Fibroblast of skin of scalp (primary cell): ENCODE measurements around the gene COPZ1.
"Not testable (repeated sequence)": the region's sequence is repeated elsewhere in the genome, so short reads cannot be mapped to it uniquely, and the experiment has no call there.

Experiments
- DNase-seq: peaks from one replicate; pipeline ENCODE4 v3.0.0-alpha.2; 2013

COPZ1 gene

DNA sequence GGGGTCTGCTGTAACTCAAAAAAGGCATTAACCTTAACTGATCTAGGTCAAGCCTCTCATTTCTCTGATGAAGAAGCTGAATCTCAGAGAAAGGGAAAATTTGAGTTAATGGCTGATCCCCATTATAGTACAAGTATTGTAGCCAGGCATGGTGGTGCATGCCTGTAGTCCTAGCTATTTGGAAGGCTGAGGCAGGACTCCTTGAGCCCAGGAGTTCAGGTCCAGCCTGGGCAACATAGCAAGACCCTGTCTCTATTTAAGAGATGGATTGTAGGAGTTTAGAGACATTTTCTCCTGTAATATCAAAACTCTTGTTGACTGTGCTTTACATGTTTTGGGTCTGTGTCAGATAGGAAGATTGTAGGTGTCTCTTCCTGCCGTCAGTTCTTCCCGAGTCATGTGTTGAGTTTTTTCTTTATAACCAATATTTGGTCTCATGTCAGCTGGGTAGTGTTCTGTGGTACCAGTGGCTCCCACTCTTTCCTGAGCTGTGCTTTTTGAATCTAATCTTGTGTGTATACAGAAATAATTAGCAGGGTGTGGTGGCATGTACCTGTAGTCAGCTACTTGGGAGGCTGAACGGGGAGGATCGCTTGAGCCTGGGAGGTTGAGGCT is 8.6 kb downstream of the COPZ1 start:
- no peak for DNase-seq

DNA sequence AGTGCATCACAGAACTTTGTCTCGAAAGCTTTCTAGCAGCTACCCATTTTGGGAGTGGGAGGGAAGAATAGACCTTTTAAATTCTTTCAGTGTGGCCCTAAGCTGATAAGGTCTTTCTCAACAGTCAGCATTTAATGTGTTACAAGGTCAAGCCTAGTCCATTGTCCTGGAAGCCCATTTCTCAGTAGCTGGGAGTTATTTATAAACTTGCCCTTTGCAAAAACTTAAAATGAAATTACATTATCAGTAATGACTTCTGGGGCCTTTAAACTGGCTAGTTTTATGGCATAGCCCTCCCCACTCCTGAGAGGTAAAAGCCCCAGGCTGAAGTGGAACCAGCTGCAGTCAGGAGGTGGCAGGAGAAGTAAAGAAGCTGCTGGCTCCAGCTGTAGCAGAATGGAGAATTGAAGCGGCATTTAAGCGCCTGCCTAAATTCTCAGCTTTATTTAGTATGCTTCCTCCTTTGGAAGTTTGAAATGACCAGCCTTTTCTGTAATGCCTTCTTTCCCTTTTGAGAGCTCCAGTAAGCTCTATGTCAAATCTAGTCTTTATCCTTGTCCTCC is 12.4 kb downstream of the COPZ1 start:
- DNase-seq: no peak

DNA sequence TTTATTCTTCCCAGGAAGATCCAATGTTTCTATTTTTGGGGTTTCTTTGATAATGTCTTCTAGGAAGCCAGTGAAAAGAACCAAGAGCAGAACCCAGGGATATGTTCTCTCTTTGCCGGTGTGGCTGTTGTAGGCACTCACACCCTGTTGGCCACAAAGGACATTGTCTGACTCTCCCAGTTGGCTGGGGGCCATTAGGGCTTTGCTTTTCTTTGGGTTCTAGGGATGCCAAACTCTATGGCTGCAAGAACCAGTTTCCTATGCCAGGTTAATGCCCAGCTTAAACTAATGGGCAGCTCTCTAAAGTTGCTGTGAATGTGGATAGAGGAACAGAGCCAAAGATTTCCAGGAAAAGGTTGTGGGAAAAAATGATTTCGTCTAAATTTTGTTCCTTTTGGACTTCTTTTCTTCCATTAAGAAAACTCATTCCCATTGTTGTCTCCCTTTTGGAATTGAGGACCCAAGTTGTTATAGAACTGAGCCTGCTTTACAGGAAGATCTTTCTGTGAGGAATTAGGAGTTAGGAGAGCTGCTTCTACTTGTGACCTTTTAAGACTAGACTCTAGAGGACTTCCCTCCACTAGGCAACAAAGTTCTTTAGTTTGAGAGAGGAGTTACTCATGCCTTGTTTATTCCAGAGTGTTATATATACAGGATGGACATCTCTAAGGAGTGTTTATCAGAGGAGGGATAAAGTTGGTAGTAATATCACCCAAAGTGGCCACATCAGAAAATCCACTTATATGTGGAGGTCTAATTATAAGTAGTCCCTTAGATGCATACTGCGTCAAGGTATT is 13.1 kb downstream of the COPZ1 start:
- DNase-seq: no peak

DNA sequence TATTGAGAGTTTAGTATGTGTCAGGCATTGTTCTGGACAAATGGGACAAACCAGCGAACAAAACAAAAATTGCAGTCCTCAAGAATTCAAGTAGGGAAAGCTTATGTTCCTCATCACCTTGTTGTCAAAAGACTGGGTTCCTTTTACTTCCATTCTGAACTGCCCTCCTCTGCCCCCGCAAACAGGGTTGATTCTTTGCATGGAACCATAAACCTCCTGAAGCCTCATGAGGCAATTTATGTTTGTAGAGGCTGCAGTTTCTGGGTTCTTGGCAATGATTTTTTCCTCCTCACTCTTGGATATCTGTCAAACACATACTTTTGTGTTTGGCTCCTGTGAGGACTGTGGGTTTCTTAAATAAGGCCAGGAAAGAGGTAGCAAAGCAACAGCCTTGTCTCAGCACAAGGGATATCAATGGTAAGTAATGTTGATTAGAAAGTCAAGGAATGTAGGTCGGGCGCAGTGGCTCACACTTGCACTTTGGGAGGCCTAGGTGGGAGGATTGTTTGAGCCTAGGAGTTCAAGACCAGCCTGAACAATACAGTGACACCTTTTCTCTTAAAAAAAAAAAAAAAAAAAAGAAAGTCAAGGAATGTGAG is 13.9 kb downstream of the COPZ1 start:
- no peak for DNase-seq

DNA sequence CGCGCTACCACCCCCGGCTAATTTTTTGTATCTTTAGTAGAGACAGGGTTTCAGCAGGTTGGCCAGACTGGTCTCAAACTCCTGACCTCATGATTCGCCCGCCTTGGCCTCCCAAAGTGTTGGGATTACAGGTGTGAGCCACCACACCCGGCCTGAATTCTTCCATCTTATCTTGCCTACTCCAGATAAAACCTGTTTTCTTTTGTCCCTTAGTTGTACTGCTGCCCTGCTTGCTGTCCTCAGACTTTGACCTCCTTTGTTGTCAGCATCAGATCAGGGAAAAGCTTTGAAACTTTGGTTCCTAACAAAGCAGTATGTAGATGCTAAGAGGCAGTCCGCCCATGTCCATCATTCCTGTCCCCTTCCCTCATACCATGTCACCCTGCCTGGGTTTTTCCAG is 15.9 kb downstream of the COPZ1 start:
- no peak for DNase-seq

DNA sequence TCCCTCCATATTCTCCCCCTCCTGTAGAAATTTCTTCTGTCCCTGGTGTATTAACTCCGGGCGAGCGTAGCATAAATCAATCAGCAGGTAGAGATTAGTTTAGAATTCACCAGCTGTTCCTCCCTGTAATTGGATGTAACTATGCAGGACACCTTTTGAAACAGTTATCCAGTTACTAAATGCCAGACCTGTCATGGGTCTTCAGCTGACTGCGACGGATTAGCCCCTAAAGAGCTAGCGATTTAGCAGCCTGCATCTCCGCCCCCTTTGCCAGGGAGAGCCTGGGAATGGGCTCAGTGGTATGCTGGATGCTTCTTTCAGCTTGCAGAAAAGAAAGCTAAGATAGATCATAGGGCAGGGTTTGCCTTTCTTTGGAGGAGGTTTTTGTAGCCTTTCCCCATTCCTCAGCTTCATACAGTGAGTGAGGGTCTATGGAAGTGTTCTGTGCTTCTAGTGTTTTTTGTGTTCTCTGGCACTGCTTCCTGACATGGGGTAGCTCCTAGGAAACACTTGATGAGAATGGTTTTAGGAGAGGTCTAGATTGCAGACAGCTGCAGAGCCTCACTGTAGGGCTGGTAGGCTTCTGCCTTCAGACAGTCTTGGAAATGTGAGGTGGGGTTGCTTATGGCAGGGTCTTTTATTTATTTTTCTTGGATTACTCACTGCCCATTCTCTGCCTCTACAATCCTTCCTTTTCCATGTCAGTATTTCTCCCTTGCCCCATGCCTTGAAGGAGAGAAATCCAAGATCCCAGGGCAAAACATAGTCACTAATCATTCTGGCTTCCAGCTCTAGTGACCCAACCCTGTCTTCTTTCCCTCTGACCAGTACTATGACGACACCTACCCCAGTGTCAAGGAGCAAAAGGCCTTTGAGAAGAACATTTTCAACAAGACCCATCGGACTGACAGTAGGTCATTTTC is 16.7 kb downstream of the COPZ1 start:
- no peak for DNase-seq

DNA sequence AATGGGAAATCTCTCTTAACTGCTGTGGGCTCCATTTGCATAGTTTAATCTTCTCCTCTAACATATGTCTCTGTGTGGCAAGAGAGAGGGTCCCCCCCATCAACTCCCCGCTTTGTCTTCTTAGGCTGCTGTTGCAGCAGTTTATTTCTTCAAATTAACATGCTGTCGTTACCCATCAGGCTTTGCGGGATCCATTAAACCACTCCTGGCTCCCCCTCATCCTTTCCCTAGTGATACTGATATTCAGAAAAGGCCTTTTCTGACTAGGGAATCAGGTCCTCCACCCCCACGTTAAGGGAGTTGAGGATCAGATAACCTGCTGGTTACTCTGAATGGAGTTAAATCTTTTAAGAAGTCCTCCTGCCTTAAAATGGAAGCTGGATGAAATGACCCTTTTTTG is 24.1 kb downstream of the COPZ1 start:
- no peak for DNase-seq

DNA sequence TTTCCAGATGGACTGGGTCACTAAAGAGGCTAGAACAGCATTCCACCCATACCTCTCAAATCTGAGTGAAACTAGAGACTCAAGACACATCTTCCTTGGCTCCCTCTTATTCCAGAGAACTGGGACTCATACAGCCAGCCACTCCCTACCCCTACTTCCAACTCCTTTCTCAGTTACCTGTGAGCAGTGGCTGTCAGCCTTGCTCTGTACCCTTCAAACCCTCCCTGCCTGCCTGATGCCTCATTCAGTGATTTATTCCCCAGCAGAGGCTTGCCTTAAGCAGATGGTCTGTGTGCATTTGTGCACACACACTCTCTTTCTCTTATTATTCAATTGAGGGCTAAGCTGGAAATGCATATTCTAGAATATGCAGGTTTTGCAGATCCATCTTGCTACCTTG is 24.7 kb downstream of the COPZ1 start:
- no peak for DNase-seq

DNA sequence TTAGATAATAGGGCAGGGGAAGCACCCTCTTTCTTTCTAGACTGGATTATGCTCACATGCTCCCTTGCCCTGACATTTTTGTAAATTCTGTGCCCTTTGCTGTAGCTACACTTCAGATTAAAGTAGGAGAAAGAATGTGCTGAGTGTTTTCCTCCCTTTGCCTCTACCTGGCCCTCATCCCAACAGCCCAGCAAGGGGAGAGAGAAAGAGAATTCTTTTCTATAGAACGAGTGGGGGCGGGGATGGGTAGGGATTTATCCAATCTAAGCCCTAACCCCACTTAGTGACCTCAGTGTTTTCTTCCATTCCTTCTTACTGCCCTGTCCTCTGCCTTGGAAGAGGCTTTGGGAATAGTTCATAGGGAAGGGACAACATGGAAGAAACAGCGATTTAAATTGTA is 25.8 kb downstream of the COPZ1 start:
- no peak for DNase-seq

DNA sequence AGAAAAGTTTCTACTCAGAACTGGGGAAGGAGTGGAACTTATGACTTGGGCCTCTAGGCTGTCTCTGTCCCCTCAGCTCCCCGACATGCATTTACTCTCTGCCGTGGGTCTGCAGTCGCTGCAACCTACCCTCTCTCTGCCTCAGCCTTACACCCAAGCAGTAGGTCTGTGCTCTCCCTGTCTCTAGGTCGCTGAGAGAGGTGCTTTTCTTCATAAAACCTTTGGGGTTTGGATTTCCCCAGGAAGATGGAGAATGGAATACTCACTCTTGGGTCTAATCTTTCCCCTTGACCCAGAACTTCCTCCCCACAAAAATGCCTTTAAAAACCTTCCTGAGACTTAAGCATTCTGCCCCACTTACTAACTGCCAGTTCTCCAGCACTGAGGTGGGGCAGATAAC is 26.4 kb downstream of the COPZ1 start:
- DNase-seq: no peak

DNA sequence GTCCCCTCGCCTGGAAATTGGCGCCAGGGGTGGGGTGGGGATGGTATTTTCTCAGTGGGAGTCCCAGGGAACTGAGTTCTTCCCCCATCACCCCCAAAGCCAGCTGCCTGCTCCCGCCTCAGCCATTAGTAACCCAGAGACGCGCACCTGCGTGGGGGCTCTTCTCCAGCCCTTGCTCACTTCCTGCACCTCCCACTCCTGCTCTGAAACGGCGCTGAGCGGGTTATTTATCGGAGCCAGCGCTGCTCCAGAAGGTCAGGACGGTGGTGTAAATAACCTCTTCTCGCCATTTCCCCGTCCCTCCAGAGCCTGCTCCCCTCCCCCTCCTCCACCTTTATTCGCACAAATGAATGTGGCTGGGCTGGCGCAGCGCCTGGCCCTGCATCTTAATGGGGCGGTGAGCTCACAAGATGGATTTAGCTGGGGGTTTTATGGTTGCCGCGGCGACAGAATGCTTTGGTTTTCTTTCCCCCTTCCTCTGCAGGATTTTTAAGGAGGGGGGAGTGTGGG is 27.1 kb downstream of the COPZ1 start:
- DNase-seq: peak; percentile 54

DNA sequence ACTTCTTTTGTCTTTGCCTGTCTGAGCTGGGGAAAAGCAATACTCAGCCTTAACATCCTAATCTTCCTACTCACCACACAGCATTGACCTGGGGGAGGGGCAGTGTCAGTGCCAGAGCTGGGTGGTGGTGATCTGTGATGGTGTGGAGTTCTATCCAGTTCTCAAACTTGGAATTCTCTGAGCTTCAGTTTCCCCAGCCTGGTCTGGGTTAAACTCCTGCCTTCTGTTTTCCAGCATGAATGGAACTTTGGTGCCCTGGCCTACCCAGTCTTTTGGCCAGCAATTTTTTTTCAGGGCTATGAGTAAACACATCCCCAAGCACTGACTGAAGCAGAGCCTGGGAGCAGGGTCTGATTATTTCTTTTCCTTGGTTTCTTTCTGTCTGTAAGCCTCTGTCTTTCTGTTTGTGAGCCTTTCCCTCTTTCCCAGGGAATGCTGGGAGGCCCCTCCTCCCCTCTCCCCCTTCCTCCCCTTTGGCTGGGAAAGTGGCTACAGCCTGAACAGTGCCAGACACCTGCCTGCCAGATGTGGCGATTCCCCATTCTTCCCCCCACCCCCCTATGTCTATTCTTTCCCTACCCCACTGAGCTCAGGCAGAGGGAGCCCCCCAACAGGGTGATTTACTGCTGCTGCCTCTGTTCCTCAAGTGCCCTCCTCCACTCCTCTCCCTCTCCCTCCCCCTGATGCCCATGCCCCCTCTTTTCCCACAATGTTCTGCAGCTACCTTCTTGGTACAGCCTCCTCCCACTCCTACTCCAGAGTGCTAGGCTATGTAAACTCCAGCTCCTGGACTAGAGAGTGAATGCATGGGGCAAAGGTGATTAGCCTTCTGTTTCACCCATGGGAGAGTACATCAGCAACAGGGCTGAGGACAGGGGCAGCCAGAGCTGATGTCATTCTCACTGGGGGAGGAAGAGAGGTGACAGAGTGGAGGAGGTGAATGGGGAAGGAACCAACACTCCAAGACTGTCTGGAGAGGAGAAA is 28.3 kb downstream of the COPZ1 start:
- DNase-seq: no peak

DNA sequence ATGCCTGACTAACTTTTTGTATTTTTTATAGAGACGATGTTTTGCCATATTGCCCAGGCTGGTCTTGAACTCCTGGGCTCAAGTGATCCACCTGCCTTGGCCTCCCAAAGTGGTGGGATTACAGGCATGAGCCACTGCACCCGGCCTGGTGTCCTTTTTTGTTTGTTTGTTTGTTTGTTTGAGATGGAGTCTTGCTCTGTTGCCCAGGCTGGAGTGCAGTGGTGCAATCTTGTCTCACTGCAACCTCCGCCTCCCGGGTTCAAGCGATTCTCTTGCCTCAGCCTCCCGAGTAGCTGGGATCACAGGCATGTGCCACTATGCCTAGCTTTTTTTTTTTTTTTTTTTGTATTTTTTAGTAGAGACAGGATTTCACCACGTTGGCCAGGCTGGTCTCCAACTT is 29.3 kb downstream of the COPZ1 start:
- not testable (repeated sequence) for DNase-seq

DNA sequence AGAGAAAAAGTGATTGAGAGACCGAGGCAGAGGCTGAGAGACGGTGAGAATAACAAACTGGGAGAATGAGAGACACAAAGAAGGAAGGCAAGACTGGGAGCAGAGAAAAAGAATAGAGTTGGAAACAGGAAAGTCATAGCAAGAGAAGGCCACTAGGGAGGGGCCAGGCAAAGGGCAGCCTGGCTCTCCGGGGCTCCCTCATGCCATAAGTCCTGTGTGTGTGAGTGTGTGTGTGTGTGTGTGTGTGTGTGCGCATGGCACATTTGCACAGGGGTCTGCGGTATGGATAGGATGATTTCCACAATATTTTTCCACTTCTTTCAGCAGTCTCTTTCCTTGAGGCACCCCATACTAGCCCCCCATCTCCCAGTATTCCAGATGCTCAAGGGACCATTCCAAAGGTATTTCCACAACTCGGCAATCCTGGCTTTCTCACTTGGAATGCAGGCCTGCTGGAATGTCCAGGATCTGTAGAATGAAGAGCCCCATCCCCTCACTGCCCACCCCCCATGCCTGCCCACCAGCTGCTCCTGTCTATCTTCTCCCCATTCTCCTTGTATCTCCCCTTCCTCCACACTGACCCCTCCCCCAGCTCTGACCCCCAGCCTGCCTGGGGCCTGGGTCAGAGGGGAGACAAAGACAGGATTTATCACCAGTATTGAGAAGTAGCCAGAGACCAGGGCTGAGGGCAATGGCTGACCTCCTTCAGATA is 30.3 kb downstream of the COPZ1 start:
- no peak for DNase-seq

DNA sequence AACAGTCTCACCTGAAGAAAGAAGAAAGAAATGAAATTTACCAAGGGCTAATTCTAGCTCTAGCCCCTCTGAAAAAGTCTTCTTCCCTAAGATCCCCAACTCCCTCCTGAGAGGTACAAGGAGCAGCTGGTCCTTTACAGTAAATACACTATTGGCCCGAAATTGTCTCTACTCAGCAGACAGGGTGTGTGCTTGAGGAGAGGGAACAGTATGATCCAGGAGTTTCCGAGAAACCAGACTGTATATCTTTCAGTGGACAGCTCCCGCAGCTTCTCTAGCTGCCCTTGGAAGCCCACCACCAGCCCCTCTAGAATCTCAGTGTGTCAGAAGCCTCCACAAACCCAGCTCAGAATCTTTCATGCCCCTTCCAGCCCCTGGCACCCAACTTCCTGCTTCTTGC is 31.3 kb downstream of the COPZ1 start:
- DNase-seq: no peak

DNA sequence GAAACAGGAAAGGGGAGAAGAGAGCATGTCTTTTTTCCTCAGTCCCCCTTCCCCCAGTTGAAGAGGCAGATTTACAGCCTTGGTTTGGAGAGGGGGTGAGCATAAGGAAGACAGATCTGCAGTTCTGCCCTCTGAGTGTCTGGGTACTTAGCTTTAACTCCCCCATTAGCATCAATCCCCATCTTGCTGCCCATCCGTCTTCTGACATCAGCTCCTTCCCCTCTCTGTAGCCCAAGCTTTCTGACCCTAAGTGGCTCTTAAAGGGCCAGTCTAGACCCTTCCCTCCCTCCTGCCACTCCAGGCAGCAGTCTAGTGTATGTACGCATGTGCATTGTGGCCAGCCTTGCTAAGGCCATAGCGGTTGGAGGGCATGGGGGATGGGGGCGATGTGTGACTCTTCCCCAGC is 32.0 kb downstream of the COPZ1 start:
- no peak for DNase-seq

DNA sequence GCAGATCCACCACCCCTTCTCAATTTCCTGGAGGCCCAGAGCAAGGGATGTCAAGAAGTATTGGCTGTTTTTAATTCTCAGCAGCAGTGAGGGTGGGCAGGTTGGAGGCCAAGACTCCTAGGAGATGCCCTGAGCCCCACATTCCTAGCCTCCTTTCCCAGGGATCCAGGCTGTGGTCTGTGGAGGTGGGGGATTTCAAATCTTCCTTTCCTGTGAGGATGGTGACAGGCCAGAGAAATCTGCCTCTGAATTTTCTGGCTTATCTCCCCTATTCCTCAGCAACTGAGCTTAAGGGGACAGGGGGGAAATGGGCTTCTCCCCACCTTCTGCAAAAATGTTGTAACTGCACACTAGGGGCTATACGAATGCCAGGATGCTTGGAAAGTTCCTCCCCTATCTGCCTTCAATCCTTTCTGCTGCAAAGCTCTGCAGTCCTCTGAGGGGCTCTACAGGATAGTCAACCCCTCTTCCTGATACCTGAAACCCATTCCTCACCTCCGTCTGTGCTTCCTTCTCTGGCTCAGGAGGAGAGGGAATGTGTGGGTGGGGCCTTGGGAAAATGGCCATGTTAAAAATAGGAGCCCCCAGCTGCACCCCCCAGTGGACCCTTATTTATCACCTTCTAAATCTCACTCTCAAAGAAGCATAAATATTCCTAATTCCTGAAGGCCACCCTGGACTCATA is 32.7 kb downstream of the COPZ1 start:
- DNase-seq: no peak

DNA sequence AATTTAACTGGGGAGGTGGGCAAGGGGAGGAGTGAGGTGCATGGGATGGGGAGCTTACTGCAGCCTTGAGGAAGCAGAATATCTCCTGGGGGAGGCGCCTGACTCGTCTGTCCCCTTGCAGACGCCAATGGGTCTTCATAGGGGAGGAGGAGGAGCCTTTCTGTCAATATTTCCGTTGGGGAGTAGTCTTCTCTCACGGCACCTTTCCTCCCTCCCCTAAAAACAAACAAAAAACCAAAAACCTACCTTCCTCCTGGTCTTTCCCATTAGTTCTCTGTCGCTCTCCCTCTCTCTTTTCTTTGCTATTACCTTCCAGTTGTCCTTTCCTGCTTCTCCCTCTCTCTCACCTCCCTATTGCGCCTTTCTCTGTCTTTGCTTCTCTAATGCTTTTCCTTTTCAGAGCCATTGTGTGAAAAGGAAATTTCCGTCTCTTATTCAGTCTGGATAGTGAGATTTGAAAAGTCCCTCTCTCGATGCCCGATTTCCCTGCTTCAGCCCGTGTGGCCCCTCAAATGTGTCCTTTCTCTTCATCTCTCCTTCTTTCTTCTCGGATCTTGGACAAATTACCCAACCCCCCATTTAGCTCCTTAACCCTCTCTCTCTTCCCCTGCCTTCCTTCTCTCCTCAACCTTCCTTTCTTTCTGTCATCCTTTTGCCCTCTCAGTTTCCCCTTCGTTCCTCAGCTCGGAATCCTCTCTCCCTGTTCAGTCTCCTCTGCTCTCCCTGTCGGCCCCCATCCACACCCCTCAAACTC is 33.4 kb downstream of the COPZ1 start:
- DNase-seq: no peak
